CD4-positive, alpha-beta T cell (primary cell): ENCODE results near the gene ABCG2. TPM values are rescaled to one million over a fixed set of nuclear protein-coding genes. Genes with fewer than 3 reads are reported as not detected.

Source experiments
- ATAC-seq: fragments of 200-7000 bp; cut with Tn5 transposase; one replicate; pipeline ENCODE4 v1.10.0; 2022; ENCODE audit warnings: mild to moderate bottlenecking; ENCODE audit not compliant: poor library complexity
- CTCF ChIA-PET: fragments of 350-600 bp; sonication (Branson Sonifier 250); formaldehyde crosslinking; loops from one replicate; lab custom pipeline; 2021; ENCODE audit warnings: antibody characterized with exemption, inconsistent platforms; lab: Charles Lee
- POLR2A ChIA-PET: fragments of 350-600 bp; sonication (Branson Sonifier 250); formaldehyde crosslinking; loops from one replicate; lab custom pipeline; 2021; ENCODE audit warnings: antibody characterized with exemption, inconsistent platforms; lab: Charles Lee
- DNase-seq, 14 experiments: peaks; one replicate each; pipeline ENCODE4 v3.0.0-alpha.2; 2013 to 2020; ENCODE audit warnings: mixed read lengths in 2 of 14
- H3K27ac ChIP-seq, 2 donors: one replicate each; pipeline versions ENCODE4 v1.5.1 to v1.7.0; 2013; ENCODE audit warnings: low read length in 2 of 2, low read depth in 1 of 2, mild to moderate bottlenecking in 1 of 2
- H3K27me3 ChIP-seq, 2 experiments: 1 replicate in 1 of 2; 2 replicates in 1 of 2; pipeline versions ENCODE4 v1.6.1 to v1.7.0; 2013; ENCODE audit warnings: low read length in 2 of 2, control low read depth in 1 of 2, mild to moderate bottlenecking in 1 of 2, moderate library complexity in 1 of 2; ENCODE audit not compliant: insufficient read depth in 2 of 2, control insufficient read depth in 1 of 2
- H3K36me3 ChIP-seq: one replicate; pipeline ENCODE4 v1.6.1; 2013; ENCODE audit warnings: low read length, control low read depth; ENCODE audit not compliant: insufficient read depth
- H3K4me1 ChIP-seq: one replicate; pipeline ENCODE4 v1.6.1; 2013; ENCODE audit warnings: low read length, control low read depth; ENCODE audit not compliant: insufficient read depth
- H3K4me3 ChIP-seq: one replicate; pipeline ENCODE4 v1.5.1; 2013; ENCODE audit warnings: mild to moderate bottlenecking, low read length, moderate library complexity
- H3K9me3 ChIP-seq, 2 experiments: 1 replicate in 1 of 2; 2 replicates in 1 of 2; pipeline versions ENCODE4 v1.6.1 to v1.7.0; 2013; ENCODE audit warnings: low read length in 2 of 2, mild to moderate bottlenecking in 2 of 2, control low read depth in 1 of 2, moderate library complexity in 1 of 2; ENCODE audit not compliant: control insufficient read depth in 1 of 2, insufficient read depth in 1 of 2
- H3K27ac Mint-ChIP-seq: one replicate; pipeline ENCODE4 v1.8.0; 2020; ENCODE audit warnings: mixed read lengths
- H3K27me3 Mint-ChIP-seq: one replicate; pipeline ENCODE4 v1.8.0; 2021; ENCODE audit warnings: mixed read lengths
- H3K36me3 Mint-ChIP-seq: one replicate; pipeline ENCODE4 v1.8.0; 2021; ENCODE audit warnings: low read depth, mixed read lengths
- H3K4me1 Mint-ChIP-seq: one replicate; pipeline ENCODE4 v1.8.0; 2021; ENCODE audit warnings: low read depth, mixed read lengths
- H3K4me3 Mint-ChIP-seq: one replicate; pipeline ENCODE4 v1.8.0; 2020; ENCODE audit warnings: mild to moderate bottlenecking, mixed read lengths
- H3K9me3 Mint-ChIP-seq: one replicate; pipeline ENCODE4 v1.8.0; 2020; ENCODE audit warnings: mixed read lengths
- CTCF ChIP-seq: fragments of 200-600 bp; IDR thresholded peaks from one replicate; pipeline ENCODE4 v1.8.0; 2022; ENCODE audit warnings: antibody characterized with exemption, mild to moderate bottlenecking
- intact Hi-C, 2 experiments: fragments of 100-400 bp; cut with DNase I in 1 of 2; cut with micrococcal nuclease in 1 of 2; formaldehyde crosslinking; loops; one replicate each; pipeline versions ENCODE4 v1.15.1 to v1.9.0; 2023 to 2025; cut with DNase I, micrococcal nuclease
- total RNA-seq, 174 experiments: library from RNA in 2 of 174; stranded (reverse) in 2 of 174; gene quantifications; one replicate each; pipeline ENCODE4 v1.2.3 and lab custom pipeline; 2021 to 2026

ABCG2 gene
- total RNA-seq, 2 experiments from 2014 or later: not detected

DNA sequence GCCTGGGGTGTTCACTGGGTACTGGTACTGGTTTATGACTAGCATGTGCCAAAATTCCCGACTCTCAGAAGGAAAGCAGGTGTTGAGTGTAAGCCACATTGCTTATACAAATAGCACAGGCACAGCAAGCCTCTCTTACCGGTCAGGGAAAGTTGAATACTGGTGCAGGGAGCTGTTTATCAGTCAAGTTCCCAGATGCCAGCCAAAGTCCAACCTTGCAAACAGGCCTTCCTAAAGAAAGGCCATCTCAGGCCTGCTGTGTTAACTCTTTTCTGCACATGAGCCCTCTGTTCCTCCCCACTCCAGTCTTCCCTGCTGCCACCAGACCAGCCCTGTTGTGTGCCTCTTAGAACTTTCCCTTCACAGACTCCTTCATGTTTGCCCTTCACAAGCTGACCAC, 116.8 kb downstream of the ABCG2 start:
- no peak overlapping the region for H3K4me3 ChIP-seq
- no peak overlapping the region for H3K27ac Mint-ChIP-seq
- H3K4me1 Mint-ChIP-seq: no peaks in the 10 kb centered on the region
- no peaks in the 10 kb centered on the region for H3K27me3 Mint-ChIP-seq
- no peak overlapping the region for H3K4me3 Mint-ChIP-seq
- peaks cover 46% of the 10 kb centered on the region for H3K36me3 Mint-ChIP-seq
- DNase-seq (no peak), ATAC-seq (no peak)
- CTCF ChIA-PET: no interaction called here
- H3K9me3 Mint-ChIP-seq: no peaks in the 10 kb centered on the region
- POLR2A ChIA-PET: no interaction called here
- peaks cover 35% of the 10 kb centered on the region for H3K36me3 ChIP-seq
- intact Hi-C loops: no loop called here
- TF ChIP-seq CTCF: no peak
- H3K4me1 ChIP-seq: no peaks in the 10 kb centered on the region
- H3K27ac ChIP-seq: no peak overlapping the region
- no peaks in the 10 kb centered on the region for H3K9me3 ChIP-seq
- H3K27me3 ChIP-seq: no peaks in the 10 kb centered on the region

DNA sequence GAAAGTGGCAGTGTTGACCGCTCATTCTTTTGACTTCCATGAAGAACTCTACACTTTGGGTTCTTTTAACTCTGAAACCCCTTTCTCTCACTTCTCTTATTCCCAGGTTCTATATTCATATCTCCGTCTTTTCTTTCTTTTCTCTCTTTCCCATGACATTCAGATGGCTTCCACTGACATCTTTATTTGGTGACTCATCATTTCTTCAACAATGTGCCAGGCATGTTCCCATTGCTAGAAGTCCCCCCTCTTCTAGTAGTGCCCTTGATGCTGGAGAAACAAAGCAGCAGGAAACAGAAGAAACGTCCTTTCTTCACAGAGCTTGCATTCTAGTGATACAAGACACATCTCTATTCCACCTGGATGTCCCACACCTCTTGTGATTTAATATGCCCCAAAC, 117.7 kb downstream of the ABCG2 start:
- H3K9me3 ChIP-seq: no peaks in the 10 kb centered on the region
- Mint-ChIP-seq H3K4me1 (no peaks in the 10 kb centered on the region), H3K4me3 (no peak overlapping the region), H3K27ac (no peak overlapping the region), H3K27me3 (no peaks in the 10 kb centered on the region), H3K9me3 (no peaks in the 10 kb centered on the region), H3K36me3 (peaks cover 48% of the 10 kb centered on the region)
- DNase-seq (no peak), ATAC-seq (no peak)
- ChIA-PET CTCF (no interaction called here), POLR2A (no interaction called here)
- no peaks in the 10 kb centered on the region for H3K27me3 ChIP-seq
- H3K4me1 ChIP-seq: no peaks in the 10 kb centered on the region
- intact Hi-C loops: no loop called here
- H3K36me3 ChIP-seq: peaks cover 42% of the 10 kb centered on the region
- no peak for TF ChIP-seq CTCF
- H3K4me3 ChIP-seq: no peak overlapping the region
- H3K27ac ChIP-seq: no peak overlapping the region

Other genes with a start within 250 kb of the ABCG2 start
- not detected for gene SPP1, start 182.9 kb downstream of the ABCG2 start, total RNA-seq
- 1 to 10 TPM; 4.1 to 4.3 TPM for gene PKD2, start 151.0 kb downstream of the ABCG2 start, total RNA-seq
- gene PPM1K, start 125.9 kb upstream of the ABCG2 start, total RNA-seq: 10 to 100 TPM; 71.0 to 78.1 TPM
- gene HERC6, start 220.2 kb upstream of the ABCG2 start, total RNA-seq: 10 to 100 TPM in 1 of 2 experiments, 1 to 10 TPM in 1; 9.5 to 10.6 TPM